ENCODE measurements around the gene PLEKHA6. TPM values are rescaled to one million over a fixed set of nuclear protein-coding genes. Genes with fewer than 3 reads are reported as not detected.
"Not testable (repeated sequence)": the region's sequence is repeated elsewhere in the genome, so short reads cannot be mapped to it uniquely, and the experiment has no call there.

PLEKHA6 gene
- total RNA-seq, 4 donors from 2014 or later, result 4.3 to 13.2 (median 7.7) TPM

GRCh38 chr1:204334455-204334854 lies 25.3 kb downstream of the PLEKHA6 start:
- no peaks in the 10 kb centered on the region for H3K36me3 ChIP-seq
- H3K4me3 ChIP-seq, result no peak overlapping the region
- H3K4me1 ChIP-seq, result peaks cover 0 to 3% of the 10 kb centered on the region in 2 donors
- DNase-seq (no peak), ATAC-seq (no peak)
- intact Hi-C loops (cut with DNase I; ENCODE audit: low total_unique reads), result no loop called here
- no peaks in the 10 kb centered on the region for H3K27me3 ChIP-seq
- H3K27ac ChIP-seq, result no peak overlapping the region
- no peak for TF ChIP-seq POLR2A (IDR thresholded peaks at IDR 0.05)
- TF ChIP-seq CTCF (IDR thresholded peaks at IDR 0.05 in 4 of 5, conservative IDR thresholded peaks at IDR 0.05 in 1 of 5), result no peak
- H3K9me3 ChIP-seq, result no peaks in the 10 kb centered on the region
- in situ Hi-C loops (cut with MboI; ENCODE audit: low sequenced_read_pairs in 4 of 4), result no loop called here

GRCh38 chr1:204333427-204333826 lies 26.3 kb downstream of the PLEKHA6 start:
- Histone ChIP-seq H3K4me3 (no peak overlapping the region), H3K9me3 (no peaks in the 10 kb centered on the region), H3K4me1 (no peaks in the 10 kb centered on the region), H3K36me3 (no peaks in the 10 kb centered on the region), H3K27ac (no peak overlapping the region), H3K27me3 (no peaks in the 10 kb centered on the region)
- TF ChIP-seq CTCF (IDR thresholded peaks at IDR 0.05 in 4 of 5, conservative IDR thresholded peaks at IDR 0.05 in 1 of 5), result no peak
- TF ChIP-seq POLR2A (IDR thresholded peaks at IDR 0.05), result no peak
- intact Hi-C loops (cut with DNase I; ENCODE audit: low total_unique reads), result no loop called here
- in situ Hi-C loops (cut with MboI; ENCODE audit: low sequenced_read_pairs in 4 of 4), result no loop called here
- DNase-seq (no peak), ATAC-seq (no peak)

- Histone ChIP-seq H3K27me3 (no peaks in the 10 kb centered on the region), H3K4me3 (no peak overlapping the region), H3K9me3 (no peaks in the 10 kb centered on the region), H3K4me1 (no peaks in the 10 kb centered on the region), H3K27ac (no peak overlapping the region), H3K36me3 (no peaks in the 10 kb centered on the region)
- TF ChIP-seq POLR2A (IDR thresholded peaks at IDR 0.05), result no peak
- DNase-seq (no peak), ATAC-seq (no peak)
- intact Hi-C loops (cut with DNase I; ENCODE audit: low total_unique reads), result no loop called here
- in situ Hi-C loops (cut with MboI; ENCODE audit: low sequenced_read_pairs in 4 of 4), result no loop called here
These were observed 27.8 kb downstream of the PLEKHA6 start for GRCh38 chr1:204331847-204332487.

- Histone ChIP-seq H3K9me3 (no peaks in the 10 kb centered on the region), H3K36me3 (no peaks in the 10 kb centered on the region), H3K27me3 (no peaks in the 10 kb centered on the region), H3K27ac (no peak overlapping the region), H3K4me1 (no peaks in the 10 kb centered on the region), H3K4me3 (no peak overlapping the region)
- intact Hi-C loops (cut with DNase I; ENCODE audit: low total_unique reads) (no loop called here), in situ Hi-C loops (cut with MboI; ENCODE audit: low sequenced_read_pairs in 4 of 4) (no loop called here)
- DNase-seq, result no peak
- no peak for TF ChIP-seq POLR2A (IDR thresholded peaks at IDR 0.05)
- no peak for TF ChIP-seq CTCF (IDR thresholded peaks at IDR 0.05 in 4 of 5, conservative IDR thresholded peaks at IDR 0.05 in 1 of 5)
- ATAC-seq, result no peak
These were observed 28.5 kb downstream of the PLEKHA6 start for GRCh38 chr1:204331275-204331674.

- DNase-seq; in situ Hi-C loops (cut with MboI; ENCODE audit: low sequenced_read_pairs in 4 of 4); H3K4me3 ChIP-seq; H3K27me3 ChIP-seq; ATAC-seq; H3K36me3 ChIP-seq; H3K4me1 ChIP-seq; H3K9me3 ChIP-seq; H3K27ac ChIP-seq; intact Hi-C loops (cut with DNase I; ENCODE audit: low total_unique reads): not testable (repeated sequence)
These were observed 31.9 kb downstream of the PLEKHA6 start for GRCh38 chr1:204327870-204328269.

- no peaks in the 10 kb centered on the region for H3K4me1 ChIP-seq
- no peaks in the 10 kb centered on the region for H3K27me3 ChIP-seq
- intact Hi-C loops (cut with DNase I; ENCODE audit: low total_unique reads) (no loop called here), in situ Hi-C loops (cut with MboI; ENCODE audit: low sequenced_read_pairs in 4 of 4) (no loop called here)
- DNase-seq, result no peak
- no peak overlapping the region for H3K27ac ChIP-seq
- H3K4me3 ChIP-seq, result no peak overlapping the region
- TF ChIP-seq CTCF (IDR thresholded peaks at IDR 0.05 in 4 of 5, conservative IDR thresholded peaks at IDR 0.05 in 1 of 5) (no peak), POLR2A (IDR thresholded peaks at IDR 0.05) (no peak)
- H3K36me3 ChIP-seq, result no peaks in the 10 kb centered on the region
- no peaks in the 10 kb centered on the region for H3K9me3 ChIP-seq
- ATAC-seq, result no peak
These were observed 32.4 kb downstream of the PLEKHA6 start for GRCh38 chr1:204327359-204327758.
